Fibroblast of peridontal ligament (primary cell): ENCODE results near the gene ZNF653.
"Not testable (repeated sequence)": the region's sequence is repeated elsewhere in the genome, so short reads cannot be mapped to it uniquely, and the experiment has no call there.

Experiments
- DNase-seq: peaks from one replicate; pipeline ENCODE4 v3.0.0-alpha.2; 2010; ENCODE audit errors: extremely low read depth

Gene ZNF653

DNA sequence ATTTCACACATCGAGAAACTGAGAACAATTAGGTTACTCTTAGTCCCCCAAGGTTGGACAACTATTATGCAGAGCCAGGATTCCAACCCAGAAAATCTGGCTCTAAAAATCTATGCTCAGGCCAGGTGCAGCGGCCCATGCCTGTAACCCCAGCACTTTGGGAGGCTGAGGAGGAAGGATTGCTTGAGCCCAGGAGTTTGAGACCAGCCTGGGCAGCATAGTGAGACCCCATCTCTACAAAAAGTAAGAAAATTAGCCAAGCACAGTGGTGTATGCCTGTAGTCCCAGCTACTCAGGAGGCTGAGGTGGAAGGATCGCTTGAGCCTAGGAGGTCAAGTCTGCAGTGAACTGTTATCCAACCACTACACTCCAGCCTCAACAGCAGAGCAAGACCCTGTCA is 72.1 kb downstream of the ZNF653 start:
- DNase-seq = not testable (repeated sequence)
